ENCODE measurements around the gene GRXCR2. TPM values are rescaled to one million over a fixed set of nuclear protein-coding genes. Genes with fewer than 3 reads are reported as not detected.
A peak's percentile ranks its signal among the peaks of the same experiment; 100 is the strongest.

Gene GRXCR2
- total RNA-seq, 1 experiment from 2014 or later: not detected

DNA sequence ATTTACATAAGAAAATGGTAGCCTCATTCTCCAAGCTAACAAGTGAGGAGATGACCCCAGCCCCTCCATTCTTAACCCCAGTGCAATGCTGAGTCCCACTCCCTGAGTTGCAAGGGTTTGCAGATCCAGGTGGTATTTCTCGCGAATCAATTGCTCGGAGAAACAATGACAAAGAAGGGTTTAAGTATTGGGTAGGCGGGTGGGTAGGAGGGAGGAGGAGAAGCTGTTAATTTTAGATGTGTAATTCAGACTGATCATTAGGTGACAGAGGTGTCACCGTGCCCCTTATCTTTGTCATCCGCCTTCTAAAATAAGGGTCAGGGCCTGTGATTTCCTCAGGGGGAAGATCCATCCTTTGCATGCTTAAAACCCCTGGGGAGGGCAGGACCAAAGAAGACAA, 46.6 kb upstream of the GRXCR2 start:
- Mint-ChIP-seq H3K9me3 (ENCODE audit: unreplicated experiment) (no peaks in the 10 kb centered on the region), H3K4me3 (ENCODE audit: unreplicated experiment) (no peak overlapping the region), H3K36me3 (ENCODE audit: insufficient read depth, unreplicated experiment) (no peaks in the 10 kb centered on the region), H3K4me1 (ENCODE audit: insufficient read depth, unreplicated experiment) (peaks cover 36% of the 10 kb centered on the region), H3K27me3 (ENCODE audit: insufficient read depth, unreplicated experiment) (no peaks in the 10 kb centered on the region), H3K27ac (ENCODE audit: low read depth, unreplicated experiment) (no peak overlapping the region)
- DNase-seq (ENCODE audit: unreplicated experiment): no peak
- intact Hi-C loops (cut with micrococcal nuclease): no loop called here
- no TSS peak for BruUV-seq (replicated peaks)
- TF ChIP-seq, protein P1, sequence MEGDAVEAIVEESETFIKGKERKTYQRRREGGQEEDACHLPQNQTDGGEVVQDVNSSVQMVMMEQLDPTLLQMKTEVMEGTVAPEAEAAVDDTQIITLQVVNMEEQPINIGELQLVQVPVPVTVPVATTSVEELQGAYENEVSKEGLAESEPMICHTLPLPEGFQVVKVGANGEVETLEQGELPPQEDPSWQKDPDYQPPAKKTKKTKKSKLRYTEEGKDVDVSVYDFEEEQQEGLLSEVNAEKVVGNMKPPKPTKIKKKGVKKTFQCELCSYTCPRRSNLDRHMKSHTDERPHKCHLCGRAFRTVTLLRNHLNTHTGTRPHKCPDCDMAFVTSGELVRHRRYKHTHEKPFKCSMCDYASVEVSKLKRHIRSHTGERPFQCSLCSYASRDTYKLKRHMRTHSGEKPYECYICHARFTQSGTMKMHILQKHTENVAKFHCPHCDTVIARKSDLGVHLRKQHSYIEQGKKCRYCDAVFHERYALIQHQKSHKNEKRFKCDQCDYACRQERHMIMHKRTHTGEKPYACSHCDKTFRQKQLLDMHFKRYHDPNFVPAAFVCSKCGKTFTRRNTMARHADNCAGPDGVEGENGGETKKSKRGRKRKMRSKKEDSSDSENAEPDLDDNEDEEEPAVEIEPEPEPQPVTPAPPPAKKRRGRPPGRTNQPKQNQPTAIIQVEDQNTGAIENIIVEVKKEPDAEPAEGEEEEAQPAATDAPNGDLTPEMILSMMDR (IDR thresholded peaks at IDR 0.05; ENCODE audit: unreplicated experiment): no peak
- CTCF ChIA-PET: interaction anchor here (0.6 to 6.5 kb wide), 3 partner anchors 12 to 71 kb away, joined by 3 to 47 read pairs (median 4); no protein-coding TSS in a partner anchor
- POLR2A ChIA-PET: interaction anchor here (1.4 kb wide), 1 partner anchor 17 kb away, joined by 4 read pairs; the partner anchor contains the start of gene SH3RF2

DNA sequence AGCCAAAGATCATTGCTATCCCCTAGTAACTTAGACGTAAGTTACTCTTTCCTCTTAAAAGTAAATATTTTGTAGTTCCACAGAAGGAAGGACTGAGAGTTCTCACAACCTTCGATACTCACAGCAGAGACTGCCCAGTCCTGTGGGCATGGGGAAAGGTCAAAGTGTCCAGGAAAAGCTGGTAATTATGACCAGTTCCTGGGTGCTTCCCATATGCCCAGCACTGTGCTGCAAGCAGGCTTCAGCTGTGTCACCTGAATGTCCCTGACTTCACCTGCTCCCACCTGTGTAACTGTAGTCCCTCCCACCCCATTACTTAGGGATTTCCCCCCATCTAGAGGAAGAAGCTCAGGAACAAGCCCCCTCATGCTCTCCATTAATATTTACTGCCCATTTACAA, 45.6 kb upstream of the GRXCR2 start:
- POLR2A ChIA-PET: interaction anchor here (0.6 to 1.4 kb wide), 3 partner anchors 18 to 68 kb away, joined by 3 to 4 read pairs (median 3); partner anchors contain the start of gene SH3RF2
- Mint-ChIP-seq H3K27ac (ENCODE audit: low read depth, unreplicated experiment) (no peak overlapping the region), H3K4me1 (ENCODE audit: insufficient read depth, unreplicated experiment) (peaks cover 27% of the 10 kb centered on the region), H3K27me3 (ENCODE audit: insufficient read depth, unreplicated experiment) (no peaks in the 10 kb centered on the region), H3K9me3 (ENCODE audit: unreplicated experiment) (no peaks in the 10 kb centered on the region), H3K36me3 (ENCODE audit: insufficient read depth, unreplicated experiment) (no peaks in the 10 kb centered on the region), H3K4me3 (ENCODE audit: unreplicated experiment) (no peak overlapping the region)
- TF ChIP-seq, protein P1 (IDR thresholded peaks at IDR 0.05; ENCODE audit: unreplicated experiment): no peak
- DNase-seq (ENCODE audit: unreplicated experiment): no peak
- intact Hi-C loops (cut with micrococcal nuclease): no loop called here
- CTCF ChIA-PET: interaction anchor here (0.7 to 6.5 kb wide), 7 partner anchors 11 to 111 kb away, joined by 3 to 47 read pairs (median 4); no protein-coding TSS in a partner anchor
- BruUV-seq (replicated peaks): no TSS peak

DNA sequence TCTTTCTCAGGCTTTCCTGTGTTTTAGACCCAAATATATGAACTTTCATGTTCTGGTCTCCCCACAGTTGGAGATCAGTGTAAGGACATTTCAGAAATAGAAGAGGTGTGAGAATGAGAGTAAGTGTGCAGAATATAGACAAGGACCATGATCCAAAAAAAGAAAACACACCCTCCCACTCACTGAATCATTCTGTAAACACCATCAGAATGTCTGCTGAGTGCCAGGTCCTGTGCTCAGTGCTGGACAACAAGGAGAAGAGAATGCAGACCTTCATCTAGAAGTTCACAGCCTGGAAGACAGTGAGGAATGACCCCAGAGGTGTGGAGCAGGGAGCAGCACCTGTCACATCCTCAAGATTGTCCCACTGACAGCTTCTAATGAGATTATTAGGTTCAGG, 44.5 kb upstream of the GRXCR2 start:
- TF ChIP-seq, protein P1 (IDR thresholded peaks at IDR 0.05; ENCODE audit: unreplicated experiment): no peak
- BruUV-seq (replicated peaks): no TSS peak
- Mint-ChIP-seq H3K4me1 (ENCODE audit: insufficient read depth, unreplicated experiment) (peaks cover 25% of the 10 kb centered on the region), H3K4me3 (ENCODE audit: unreplicated experiment) (no peak overlapping the region), H3K27me3 (ENCODE audit: insufficient read depth, unreplicated experiment) (no peaks in the 10 kb centered on the region), H3K27ac (ENCODE audit: low read depth, unreplicated experiment) (no peak overlapping the region), H3K36me3 (ENCODE audit: insufficient read depth, unreplicated experiment) (no peaks in the 10 kb centered on the region), H3K9me3 (ENCODE audit: unreplicated experiment) (no peaks in the 10 kb centered on the region)
- CTCF ChIA-PET: interaction anchor here (0.7 to 2.0 kb wide), 4 partner anchors 9 to 1933 kb away, joined by 3 to 10 read pairs (median 6); no protein-coding TSS in a partner anchor
- intact Hi-C loops (cut with micrococcal nuclease): no loop called here
- POLR2A ChIA-PET: no interaction called here
- peak; percentile 46 for DNase-seq (ENCODE audit: unreplicated experiment)

DNA sequence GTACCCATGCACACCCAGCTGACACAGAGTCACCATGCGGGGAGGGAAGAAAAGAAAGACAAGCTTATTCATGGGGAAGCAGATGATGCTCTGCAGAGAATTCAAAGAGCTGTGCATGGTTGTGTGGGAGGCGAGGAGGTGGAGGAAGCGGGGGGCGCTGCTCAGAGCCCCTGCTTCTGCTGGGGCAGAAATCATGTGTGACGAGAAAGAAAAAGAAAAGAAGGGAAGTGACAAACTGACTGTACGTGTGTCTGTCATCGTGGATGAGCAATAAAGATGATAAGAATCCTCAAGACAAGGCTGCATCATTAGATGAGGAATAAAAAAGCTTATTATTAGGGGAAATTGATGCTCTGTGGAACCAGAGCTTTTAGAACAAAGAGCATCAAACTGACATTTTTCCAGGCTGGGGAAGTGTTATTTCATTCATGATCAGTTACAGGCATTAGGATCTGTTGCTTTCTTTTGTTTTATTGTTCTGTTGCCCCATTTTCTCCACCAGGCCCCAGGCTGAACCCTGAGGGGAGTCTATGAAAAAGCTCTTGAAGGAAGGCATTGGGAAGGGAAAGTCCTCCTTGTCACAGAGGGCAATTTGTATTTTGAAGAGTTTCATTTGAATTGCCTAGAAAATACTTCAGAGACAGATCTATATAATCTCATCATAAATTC, 43.3 kb upstream of the GRXCR2 start:
- Mint-ChIP-seq H3K4me3 (ENCODE audit: unreplicated experiment) (no peak overlapping the region), H3K9me3 (ENCODE audit: unreplicated experiment) (no peaks in the 10 kb centered on the region), H3K27ac (ENCODE audit: low read depth, unreplicated experiment) (no peak overlapping the region), H3K4me1 (ENCODE audit: insufficient read depth, unreplicated experiment) (peaks cover 14% of the 10 kb centered on the region), H3K36me3 (ENCODE audit: insufficient read depth, unreplicated experiment) (no peaks in the 10 kb centered on the region), H3K27me3 (ENCODE audit: insufficient read depth, unreplicated experiment) (no peaks in the 10 kb centered on the region)
- TF ChIP-seq, protein P1 (IDR thresholded peaks at IDR 0.05; ENCODE audit: unreplicated experiment): no peak
- no TSS peak for BruUV-seq (replicated peaks)
- DNase-seq (ENCODE audit: unreplicated experiment): no peak
- ChIA-PET CTCF (interaction anchor here (0.6 to 2.0 kb wide), 10 partner anchors 7 to 758 kb away, joined by 3 to 10 read pairs (median 5); partner anchors contain the start of gene SH3RF2), POLR2A (interaction anchor here (0.6 to 1.0 kb wide), 2 partner anchors 9 to 105 kb away, joined by 3 to 4 read pairs; no protein-coding TSS in a partner anchor)
- intact Hi-C loops (cut with micrococcal nuclease): no loop called here
